ENCODE results near the gene FOXD4L6.
"Not testable (repeated sequence)": the region's sequence is repeated elsewhere in the genome, so short reads cannot be mapped to it uniquely, and the experiment has no call there.

Gene FOXD4L6

DNA sequence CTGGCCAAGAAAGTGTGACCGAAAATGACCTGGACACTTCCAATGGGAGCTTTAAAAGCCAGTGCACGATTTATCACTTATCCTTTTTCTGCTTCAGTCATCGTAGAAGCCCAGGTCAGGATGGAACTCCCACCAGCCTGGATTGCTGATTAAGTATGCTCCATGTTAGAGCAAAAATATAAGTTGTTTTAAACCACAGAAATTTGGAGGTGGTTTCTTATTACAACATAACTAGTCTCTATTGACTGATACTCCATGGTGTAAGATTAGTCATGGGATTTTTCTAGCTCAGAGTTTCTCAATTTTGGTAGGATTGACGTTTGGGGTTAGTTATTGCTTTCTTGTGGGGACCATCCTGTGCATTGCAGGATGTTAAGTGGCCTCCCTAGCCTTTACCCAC lies 29.7 kb downstream of the FOXD4L6 start:
- not testable (repeated sequence) for DNase-seq

DNA sequence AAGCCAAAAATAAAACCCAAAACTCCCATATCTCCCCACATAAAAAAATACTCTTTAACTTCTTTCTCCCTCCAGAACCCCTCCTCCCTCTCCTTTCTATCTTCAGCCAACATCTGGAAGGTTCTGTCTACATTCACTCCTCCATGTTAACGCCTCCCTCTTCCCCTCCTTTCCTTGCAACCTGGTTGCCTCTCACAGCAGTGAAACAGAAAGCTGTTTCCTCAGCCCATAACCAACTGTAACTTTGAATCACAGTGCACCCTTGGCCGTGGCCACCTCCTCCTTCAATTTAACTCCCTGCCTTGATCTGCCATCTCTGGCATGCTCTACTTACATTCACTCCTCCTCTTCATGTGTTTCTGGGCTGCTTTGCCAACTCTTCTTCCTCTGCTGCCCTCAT lies 33.4 kb downstream of the FOXD4L6 start:
- DNase-seq: not testable (repeated sequence)

DNA sequence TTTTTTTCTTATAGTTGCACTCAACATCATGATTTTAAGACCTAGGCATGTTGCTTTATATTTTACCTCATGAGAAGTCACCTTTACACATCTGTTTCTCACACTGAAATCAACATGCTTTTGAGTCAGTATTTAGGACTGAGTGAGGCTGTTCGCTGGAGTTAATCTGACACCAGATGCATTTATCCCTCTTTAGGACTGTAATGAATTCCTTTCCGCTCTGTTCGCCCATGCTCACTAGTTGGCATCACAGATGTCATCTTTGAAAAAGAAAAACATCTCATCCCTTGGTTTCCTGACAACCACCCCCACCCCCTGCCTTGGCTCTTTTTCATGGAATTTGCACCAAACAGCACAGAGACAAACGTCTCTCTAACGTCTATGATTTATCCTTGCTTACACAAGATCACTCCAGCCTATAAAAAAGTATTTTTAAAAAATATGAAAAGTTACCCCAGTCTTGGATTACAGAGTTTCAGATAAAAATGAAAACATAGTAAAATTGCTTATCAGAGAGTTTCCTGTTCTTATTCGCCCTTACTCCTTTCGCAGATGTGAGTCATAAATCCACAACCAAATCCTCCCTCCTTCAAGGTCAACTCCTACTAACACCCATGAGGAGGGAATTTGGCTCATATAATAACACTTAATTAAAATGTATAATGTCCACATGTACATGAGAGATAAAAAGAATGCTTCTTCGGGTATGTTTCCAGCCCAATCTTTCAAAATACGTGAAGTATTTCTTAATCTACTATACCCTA lies 34.3 kb downstream of the FOXD4L6 start:
- not testable (repeated sequence) for DNase-seq

DNA sequence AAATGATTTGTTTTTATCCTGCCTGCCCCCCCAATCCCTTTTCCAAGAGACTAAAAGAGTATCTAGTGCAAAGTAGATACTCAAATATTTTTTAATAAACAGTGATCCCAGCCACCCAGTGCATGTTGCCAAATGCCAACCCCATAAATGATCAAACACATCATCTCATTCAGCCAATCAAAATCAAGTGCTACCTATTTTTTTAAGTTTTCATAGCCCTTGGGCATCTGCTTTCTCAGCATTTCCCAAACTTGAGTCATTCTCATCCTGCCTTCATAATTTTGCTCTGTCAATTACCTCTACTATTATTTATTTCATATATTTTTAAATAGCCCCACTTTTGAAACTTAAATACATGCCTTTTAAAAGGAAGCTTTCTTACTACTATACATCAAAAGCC lies 37.6 kb downstream of the FOXD4L6 start:
- not testable (repeated sequence) for DNase-seq

DNA sequence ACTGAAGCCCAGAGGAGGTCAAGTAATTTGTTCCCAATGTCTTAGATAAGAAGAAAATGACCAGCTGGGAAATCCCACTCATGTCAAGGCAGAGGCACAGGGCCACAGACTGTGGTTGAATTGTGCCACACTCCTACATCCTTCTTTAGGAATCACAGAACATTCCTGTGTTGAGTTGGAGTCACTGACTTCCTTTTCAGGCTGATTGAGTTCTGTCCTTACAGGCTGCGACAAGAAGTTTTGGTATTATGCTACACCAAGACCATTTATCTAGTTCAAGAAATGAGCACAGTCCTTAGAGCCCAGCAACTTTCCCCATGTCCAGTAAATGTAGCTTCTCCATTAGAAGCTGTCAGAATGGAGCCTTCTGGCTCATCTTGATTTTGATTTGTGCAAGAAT lies 38.1 kb downstream of the FOXD4L6 start:
- not testable (repeated sequence) for DNase-seq

DNA sequence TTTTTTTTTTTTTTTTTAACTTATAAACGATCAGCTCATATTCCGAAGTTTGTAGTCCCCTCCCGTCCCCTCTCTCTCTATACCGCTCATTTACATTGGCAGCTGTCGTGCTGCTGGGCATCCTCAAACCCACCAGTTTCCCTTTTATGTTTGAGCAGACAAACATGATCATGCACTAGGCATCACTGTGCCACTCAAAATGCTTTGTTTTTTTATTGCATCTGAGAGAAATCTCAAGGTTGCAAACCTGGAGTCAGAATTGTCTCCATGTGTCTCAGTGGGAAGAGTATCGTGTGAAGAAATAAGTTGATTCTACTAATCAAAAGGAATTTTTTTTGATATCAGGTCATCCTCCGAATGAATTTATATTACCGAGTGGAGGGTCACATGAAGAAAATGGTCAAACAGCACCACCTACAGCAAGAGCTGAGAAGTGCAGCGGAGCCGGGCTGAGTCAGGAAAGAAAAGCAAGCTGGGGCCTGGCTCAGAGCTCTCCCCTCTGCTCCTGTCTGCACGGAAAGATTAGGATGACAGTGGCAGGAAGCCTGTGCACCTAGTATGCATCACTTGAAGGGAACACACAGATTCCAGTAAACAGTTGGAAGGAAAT lies 39.9 kb downstream of the FOXD4L6 start:
- DNase-seq: not testable (repeated sequence)

DNA sequence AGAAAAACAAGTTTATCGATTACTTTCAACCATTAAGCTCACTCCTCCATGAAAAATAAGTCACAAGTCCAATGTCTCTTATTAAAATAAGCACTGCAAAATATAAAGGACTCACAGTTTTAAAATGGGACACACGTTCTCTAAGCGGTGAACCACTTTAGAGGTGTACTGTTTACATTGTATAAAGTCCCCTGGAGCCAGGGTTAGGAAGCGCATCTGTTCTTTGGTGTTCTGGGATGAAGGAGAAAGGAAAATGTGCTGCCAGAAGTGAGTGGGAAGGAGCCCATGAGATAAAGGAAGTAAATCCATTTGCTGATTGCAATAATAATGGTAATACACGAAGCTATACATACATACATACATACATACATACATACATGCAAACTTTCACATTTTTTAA lies 40.6 kb downstream of the FOXD4L6 start:
- DNase-seq: not testable (repeated sequence)

DNA sequence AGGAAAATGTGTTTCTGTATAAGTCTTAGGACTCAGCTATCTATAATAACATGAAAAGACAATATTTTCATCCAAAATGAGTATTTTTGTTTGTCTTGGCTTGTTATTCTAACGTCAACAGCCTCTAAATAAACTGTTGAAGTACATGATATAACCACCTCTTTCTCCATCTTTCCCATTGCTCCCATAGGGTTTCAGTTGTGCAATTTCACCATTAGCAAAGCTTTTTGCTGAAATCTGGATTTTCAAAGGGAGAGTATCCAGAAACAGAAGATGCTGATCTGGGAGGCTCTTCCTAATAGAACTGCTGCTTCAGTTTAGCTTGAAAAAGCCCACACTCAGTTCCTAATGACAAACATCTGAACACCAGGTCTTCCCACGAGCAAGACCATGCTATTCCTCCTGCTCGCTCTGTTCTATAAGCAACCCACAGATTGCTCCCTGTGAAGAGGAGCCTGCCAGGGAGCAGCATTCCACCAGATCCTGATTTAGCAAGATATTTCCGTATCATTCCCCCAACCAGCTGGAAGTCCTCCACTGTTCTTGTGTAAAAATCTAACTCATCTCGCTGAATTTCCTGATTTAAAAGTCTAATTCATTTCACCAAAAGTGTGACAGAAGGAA lies 41.2 kb downstream of the FOXD4L6 start:
- DNase-seq: not testable (repeated sequence)

DNA sequence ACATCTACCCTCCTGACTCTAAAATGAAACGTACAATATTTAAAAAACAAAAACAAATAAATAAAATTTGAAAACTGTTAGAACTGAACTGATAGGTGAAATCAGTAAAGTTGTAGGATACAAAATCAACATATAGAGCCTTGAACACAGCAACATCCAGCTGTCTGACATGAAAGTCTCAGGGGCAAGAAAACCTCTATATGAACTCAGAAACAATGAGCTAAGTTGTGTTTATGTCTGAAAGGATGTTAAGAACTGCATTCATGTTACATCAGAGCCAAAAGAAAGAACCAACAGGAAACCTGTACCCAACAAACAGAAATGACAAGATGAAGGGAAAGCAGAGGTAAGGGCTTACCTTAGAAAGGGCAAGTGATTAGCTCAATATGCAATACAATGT lies 41.8 kb downstream of the FOXD4L6 start:
- DNase-seq: not testable (repeated sequence)

DNA sequence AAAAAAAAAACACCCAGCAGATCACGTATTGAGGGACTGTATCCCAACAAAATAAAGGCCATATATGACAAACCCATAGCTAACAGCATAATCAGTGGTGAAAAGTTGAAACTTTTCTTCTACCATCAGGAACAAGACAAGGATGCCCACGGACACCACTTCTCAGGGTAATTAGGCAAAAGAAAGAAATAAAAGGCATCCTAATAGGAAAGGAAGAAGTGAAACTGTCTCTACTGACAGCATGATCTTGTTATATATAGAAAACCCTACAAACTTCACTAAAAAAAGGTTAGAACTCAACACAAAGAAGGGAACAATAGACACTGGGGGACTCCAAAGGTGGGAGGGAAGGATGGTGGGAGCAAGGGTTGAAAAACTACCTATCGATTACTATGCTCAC lies 42.3 kb downstream of the FOXD4L6 start:
- not testable (repeated sequence) for DNase-seq

DNA sequence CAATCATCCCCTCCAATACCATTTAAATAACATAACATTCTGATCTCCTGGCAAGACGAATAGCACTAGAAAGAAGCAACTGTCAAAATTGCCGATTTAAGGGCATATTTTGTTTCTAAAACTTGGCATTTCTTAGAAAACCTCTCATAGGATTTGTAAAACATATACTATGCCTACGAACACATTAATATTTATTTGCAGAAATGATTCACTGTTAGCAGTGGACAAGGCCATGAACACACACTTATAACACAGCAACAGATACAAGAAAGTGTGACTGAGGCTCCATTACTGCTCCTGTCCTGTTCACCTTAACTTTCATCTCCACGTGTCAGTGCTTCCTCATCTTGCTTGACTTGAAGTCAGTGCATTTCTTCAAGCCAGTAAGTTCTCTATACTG lies 46.1 kb downstream of the FOXD4L6 start:
- DNase-seq: not testable (repeated sequence)

DNA sequence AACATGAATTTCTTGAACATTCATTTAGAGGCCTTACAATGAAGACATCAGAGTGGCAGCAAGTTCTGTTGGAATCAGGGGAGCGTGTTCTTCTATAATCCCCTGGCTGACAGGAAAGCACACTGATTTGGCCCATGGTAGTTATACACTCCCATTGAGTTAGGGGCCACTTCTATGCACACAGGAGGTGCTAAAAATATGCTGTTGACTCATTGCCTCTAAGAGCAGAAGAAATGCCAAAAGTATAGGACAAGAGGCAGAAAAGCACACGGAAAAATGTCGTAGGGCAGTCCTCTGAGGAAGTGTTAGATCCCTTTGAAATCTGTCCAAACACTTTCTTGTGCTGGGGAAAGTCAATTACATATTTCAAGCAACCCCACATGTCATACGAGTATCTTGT lies 49.0 kb downstream of the FOXD4L6 start:
- DNase-seq: not testable (repeated sequence)

DNA sequence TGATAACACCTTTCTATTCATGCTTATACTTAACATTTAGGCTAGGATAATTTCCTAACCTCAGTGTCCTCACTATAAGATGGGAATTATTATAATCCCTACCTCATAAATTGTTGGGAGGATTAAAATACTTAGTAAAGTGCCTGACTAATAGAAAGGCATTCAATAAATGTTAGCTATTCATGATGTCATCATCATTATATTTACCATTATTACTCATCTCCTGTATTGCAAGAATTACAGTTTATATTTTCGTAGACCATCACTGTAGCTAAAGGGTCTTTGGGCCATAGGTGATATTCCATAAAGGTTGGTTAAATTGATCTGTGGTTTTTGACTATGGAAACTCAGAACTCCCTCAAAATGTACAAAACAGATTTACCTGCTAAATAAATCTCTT lies 50.9 kb downstream of the FOXD4L6 start:
- not testable (repeated sequence) for DNase-seq
